ENCODE data around the gene PDCD11.
"Not testable (repeated sequence)": the region's sequence is repeated elsewhere in the genome, so short reads cannot be mapped to it uniquely, and the experiment has no call there.

The PDCD11 gene

GRCh38 chr10:103396067-103396788 is at the start of gene PDCD11, which contains the start of gene ATP5MK:
PDCD11 (plus strand) TSS chr10:103396626; CDS start chr10:103398427, 1,801 bp downstream.
ATP5MK (minus strand) TSS chr10:103396475; CDS start chr10:103392457, 4,018 bp downstream.
- peak; percentile 90 for DNase-seq

DNA sequence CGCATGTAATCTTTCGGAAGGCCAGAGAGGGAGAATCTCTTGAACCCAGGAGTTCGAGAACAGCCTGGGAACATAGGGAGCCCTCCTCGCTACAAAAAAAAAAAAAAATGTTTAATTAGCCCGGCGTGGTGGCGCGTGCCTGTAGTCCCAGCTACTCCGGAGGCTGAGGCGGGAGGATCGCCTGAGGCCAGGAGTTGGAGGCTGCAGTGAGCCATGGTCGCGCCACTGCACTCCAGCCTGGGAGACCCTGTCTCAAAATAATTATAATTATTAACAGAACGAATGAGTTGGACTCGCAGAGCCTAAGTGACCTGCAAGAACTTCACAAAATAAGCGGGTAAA is 46.3 kb upstream of the PDCD11 start:
- DNase-seq = no peak

- DNase-seq = no peak
Observed at GRCh38 chr10:103350517-103351260, 45.7 kb upstream of the PDCD11 start, which contains the start of gene PCGF6. PCGF6 (minus strand) TSS chr10:103351140; CDS start chr10:103351066, 74 bp downstream.

GRCh38 chr10:103353281-103353680 is 43.1 kb upstream of the PDCD11 start:
- no peak for DNase-seq

DNA sequence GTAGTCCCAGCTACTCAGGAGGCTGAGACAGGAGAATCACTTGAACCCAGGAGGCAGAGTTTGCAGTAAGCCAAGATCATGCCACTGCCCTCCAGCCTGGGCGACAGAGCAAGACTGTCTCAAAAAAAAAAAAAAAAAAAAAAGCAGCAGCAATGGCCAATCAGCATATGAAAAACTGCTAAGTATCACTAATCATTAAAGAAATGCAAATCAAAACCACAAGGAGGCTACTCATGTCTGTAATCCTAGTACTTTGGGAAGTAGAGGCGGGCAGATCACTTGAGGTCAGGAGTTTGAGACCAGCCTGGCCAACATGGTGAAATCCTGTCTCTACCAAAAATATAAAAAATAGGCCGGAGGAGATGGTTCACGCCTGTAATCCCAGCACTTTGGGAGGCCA is 41.9 kb upstream of the PDCD11 start:
- DNase-seq = not testable (repeated sequence)

GRCh38 chr10:103355906-103356599 is 40.4 kb upstream of the PDCD11 start:
- no peak for DNase-seq

DNA sequence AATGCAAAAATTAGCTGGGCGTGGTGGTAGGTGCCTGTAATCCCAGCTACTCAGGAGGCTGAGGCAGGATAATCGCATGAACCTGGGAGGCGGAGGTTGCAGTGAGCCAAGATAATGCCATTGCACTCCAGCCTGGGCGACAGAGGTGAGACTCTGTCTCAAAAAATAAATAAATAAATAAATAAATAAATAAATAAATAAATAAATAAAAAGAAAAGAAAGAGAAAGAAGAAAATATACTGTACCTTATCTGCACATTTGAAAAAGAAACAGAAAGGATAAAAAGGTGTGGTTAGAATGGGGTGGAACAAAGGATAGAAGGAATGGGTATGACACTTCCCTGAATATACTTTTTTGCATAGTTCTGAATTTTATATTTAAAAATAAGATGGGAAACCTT is 36.9 kb upstream of the PDCD11 start:
- not testable (repeated sequence) for DNase-seq

DNA sequence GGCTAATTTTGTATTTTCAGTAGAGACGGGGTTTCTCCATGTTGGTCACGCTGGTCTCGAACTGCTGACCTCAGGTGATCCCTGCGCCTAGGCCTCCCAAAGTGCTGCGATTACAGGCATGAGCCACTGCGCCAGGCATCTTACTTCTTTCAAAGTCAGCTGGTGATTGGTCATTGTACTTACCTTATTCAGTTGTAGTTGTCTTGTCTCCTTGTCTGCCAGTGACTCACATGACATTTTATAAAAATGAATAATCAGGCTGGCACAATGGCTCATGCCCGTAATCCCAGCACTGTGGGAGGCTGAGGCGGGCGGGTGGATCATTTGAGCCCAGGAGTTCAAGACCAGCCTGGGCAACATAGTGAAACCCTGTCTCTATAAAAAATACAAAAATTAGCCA is 35.6 kb upstream of the PDCD11 start:
- not testable (repeated sequence) for DNase-seq

- DNase-seq = no peak
Observed at GRCh38 chr10:103367379-103367781, 29.0 kb upstream of the PDCD11 start.

DNA sequence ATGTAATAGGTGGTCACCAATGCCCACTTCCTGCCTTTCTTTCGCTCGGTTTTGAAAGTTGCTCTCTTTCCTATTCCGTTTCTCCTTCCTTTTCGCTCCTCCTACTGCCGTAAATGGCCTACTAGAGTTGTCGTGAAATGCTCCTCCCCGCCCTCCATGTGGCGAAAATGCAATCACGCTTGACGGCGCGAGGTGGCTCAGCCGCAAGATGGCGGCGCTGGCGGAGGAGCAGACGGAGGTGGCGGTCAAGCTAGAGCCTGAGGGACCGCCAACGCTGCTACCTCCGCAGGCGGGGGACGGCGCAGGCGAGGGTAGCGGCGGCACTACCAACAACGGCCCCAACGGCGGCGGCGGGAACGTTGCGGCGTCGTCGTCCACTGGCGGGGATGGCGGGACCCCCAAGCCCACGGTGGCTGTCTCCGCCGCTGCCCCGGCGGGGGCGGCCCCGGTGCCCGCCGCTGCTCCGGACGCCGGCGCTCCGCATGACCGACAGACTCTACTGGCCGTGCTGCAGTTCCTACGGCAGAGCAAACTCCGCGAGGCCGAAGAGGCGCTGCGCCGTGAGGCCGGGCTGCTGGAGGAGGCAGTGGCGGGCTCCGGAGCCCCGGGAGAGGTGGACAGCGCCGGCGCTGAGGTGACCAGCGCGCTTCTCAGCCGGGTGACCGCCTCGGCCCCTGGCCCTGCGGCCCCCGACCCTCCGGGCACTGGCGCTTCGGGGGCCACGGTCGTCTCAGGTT is 28.5 kb upstream of the PDCD11 start, which contains the start of gene TAF5:
TAF5 (plus strand) TSS at position 195 of the 737 bp plus-strand sequence; CDS start at position 209, 14 bp downstream.
- peak; percentile 80 for DNase-seq

DNA sequence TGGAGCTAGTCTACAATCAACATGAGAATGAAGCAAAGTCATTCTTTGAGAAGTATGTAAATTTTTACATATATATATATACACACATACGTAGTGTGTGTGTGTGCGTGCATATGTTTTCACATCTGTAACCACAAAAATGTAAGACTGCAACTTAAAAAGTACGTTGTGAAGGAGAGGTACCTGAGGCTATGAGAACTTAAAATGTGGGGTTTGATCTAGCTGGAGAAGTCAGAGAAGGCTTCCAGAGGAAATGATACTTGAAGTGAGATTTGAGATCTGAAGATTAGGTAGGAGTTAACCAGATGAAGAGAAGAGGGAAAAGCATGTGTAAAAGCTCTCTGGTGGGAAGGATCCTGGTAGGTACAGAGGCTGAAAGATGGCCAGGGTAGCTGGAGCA is 22.9 kb upstream of the PDCD11 start:
- DNase-seq = no peak

GRCh38 chr10:103374263-103374662 is 22.2 kb upstream of the PDCD11 start:
- no peak for DNase-seq

DNA sequence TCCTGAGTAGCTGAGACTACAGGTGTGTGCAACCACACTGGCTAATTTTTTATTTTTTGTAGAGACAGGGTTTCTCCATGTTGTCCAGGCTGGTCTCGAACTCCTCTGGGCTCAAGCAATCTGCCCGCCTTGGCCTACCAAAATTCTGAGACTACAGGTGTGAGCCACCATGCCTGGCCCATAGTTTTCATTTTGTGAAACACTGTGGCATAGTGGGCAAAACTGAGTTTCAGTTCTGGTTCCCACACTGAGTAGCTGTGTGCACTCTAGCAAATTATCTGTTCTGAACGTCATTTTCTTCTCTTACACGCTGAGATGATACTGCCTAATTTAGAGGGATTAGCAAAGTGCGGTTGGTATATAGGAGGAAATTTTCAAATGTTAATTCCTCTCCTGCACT is 13.7 kb upstream of the PDCD11 start:
- DNase-seq = no peak

DNA sequence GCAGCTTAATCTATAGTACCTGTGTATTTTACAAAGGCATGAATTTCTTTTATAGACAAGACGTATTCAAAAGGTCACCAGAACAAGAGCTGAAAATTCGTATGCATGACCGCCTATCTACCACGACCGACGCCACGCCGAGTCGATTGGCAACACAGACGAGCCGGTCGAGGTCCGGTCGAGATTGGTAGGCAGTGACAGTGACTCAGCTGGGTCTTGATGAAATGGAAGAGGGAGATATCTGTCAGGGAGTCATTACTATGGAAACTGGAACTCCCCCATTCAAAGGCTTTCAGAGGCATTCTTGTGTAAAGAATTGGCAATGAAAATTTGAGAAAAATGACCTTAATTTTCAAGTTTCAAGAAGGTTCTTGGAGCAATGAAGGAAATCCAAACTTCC is 2.2 kb upstream of the PDCD11 start:
- no peak for DNase-seq

GRCh38 chr10:103395754-103396066 is 716 bp upstream of the PDCD11 start:
- DNase-seq = no peak

GRCh38 chr10:103396789-103397087 is 312 bp downstream of the PDCD11 start:
- no peak for DNase-seq

DNA sequence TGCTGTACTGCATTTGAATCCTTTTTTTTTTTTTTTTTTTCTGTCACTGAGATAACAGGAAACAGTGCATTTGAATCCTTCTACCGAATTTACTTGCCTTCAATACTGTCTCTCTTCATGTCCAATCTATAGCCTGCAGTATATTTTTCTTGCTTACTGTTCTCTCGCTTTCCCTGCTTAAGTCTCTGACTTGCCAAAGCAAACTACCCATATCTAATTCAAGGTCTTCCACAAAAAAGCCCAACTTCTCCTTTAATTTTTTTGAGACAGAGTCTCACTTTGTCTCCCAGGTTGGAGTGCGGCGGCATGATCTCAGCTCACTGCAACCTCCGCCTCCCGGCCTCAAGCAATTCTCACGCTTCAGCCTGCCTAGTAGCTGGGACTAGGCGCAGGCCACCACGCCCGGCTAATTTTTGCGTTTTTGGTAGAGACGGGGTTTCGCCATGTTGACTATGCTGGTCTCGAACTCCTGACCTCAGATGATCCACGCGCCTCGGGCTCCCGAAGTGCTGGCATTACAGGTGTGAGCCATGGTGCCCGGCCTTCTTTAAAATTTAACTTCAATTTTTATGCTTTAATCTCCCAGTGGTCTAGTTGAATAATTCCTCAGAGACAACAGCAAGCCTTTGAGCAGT is 882 bp downstream of the PDCD11 start:
- DNase-seq = no peak

- no peak for DNase-seq
Observed at GRCh38 chr10:103413564-103413963, 17.1 kb downstream of the PDCD11 start.

- DNase-seq = no peak
Observed at GRCh38 chr10:103415581-103415980, 19.2 kb downstream of the PDCD11 start.

DNA sequence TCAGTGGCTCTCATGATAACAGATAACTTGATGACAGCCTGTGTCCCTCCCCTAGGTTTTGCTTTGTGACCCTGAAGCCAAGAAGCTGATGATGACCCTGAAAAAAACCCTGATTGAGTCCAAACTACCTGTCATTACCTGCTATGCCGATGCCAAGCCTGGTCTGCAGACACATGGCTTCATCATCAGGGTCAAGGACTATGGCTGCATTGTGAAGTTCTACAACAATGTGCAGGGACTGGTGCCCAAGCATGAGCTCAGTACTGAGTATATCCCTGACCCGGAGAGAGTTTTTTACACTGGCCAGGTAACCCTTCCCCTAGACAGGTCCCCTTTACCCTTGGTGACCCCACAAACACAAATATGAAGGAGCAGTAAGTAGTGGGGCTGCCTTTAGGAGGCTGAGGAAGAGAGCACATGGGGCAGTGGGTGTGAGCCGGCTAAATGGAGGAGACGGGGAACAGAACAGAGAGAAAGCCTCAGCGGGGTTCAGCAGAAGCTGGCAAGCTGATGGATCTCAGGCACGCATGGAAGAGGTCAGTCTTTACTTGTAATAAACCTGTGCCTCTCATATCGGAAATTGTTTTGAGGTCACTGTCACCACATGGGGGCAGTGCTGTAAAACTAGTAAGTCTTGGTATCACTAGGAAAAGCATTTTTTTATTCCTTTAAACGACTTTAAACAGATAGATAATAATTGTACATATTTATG is 20.2 kb downstream of the PDCD11 start:
- no peak for DNase-seq

- not testable (repeated sequence) for DNase-seq
Observed at GRCh38 chr10:103417148-103417469, 20.7 kb downstream of the PDCD11 start.

DNA sequence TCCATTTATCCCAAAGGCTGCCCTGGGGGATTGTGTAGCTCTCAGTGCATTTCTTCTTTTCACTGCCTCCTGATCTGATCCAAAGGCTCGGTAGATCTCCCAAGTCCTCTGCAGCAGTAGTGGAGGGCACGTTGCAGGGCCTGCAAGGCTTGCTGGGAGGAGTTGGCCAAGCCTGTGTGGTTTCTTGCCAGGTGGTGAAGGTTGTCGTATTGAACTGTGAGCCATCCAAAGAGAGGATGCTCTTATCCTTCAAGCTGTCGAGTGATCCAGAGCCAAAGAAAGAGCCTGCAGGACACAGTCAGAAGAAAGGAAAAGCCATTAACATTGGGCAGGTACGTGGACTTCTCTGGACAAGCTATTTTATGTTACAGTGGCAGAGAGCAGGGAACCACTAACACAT is 21.2 kb downstream of the PDCD11 start:
- no peak for DNase-seq
